ENCODE data around the gene KCNJ10.

KCNJ10 gene

DNA sequence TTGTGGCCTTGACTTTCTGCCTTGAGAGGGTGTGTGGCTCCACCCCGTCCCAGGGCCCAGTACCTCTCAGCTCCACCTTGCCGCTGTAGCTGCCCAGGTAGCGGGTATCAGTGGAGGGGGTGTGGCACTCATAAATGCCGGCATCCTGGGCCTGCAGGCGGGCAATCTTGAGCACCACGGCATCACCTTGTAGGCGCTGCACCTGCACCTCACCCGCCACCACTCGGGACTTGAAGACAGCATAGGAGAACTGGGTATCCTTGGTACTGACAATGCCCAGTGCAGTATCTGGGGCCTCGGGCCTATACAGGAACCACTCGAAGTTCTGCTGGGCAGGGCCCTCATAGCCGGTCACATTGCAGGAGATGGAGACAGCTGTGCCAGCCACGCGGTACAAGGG lies 24.8 kb upstream of the KCNJ10 start:
- DNase-seq: no peak
- H3K4me1 Mint-ChIP-seq: peaks cover 31 to 53% of the 10 kb centered on the region in 2 donors
- H3K4me3 Mint-ChIP-seq: no peak overlapping the region
- no peaks in the 10 kb centered on the region for H3K27me3 Mint-ChIP-seq
- H3K27ac Mint-ChIP-seq: peak overlapping the region; percentile 14
- no peak for ATAC-seq (replicated peaks)
- no peaks in the 10 kb centered on the region for H3K9me3 Mint-ChIP-seq
- H3K36me3 Mint-ChIP-seq: peaks cover 10 to 24% of the 10 kb centered on the region in 2 donors

DNA sequence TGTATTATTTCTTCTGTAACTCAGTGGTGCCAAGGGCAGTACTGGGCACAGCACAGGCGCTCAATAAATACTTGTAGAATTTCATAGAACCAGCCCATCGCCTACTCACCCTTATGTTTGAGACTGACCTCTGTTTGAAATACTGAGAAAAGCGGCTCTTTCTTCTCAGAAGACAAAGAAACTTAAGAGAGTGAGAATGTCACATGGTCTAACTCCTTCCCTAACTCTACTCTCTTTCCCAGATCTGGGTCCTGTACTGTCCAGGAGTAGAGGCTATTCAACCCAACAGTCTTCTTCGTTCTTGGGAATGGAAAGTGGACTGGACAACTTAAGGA lies 24.3 kb upstream of the KCNJ10 start:
- Mint-ChIP-seq H3K9me3 (no peaks in the 10 kb centered on the region), H3K36me3 (peaks cover 10 to 25% of the 10 kb centered on the region in 2 donors), H3K4me1 (peaks cover 27 to 48% of the 10 kb centered on the region in 2 donors), H3K27me3 (no peaks in the 10 kb centered on the region), H3K4me3 (no peak overlapping the region), H3K27ac (no peak overlapping the region)
- no peak for ATAC-seq (replicated peaks)
- DNase-seq: no peak

DNA sequence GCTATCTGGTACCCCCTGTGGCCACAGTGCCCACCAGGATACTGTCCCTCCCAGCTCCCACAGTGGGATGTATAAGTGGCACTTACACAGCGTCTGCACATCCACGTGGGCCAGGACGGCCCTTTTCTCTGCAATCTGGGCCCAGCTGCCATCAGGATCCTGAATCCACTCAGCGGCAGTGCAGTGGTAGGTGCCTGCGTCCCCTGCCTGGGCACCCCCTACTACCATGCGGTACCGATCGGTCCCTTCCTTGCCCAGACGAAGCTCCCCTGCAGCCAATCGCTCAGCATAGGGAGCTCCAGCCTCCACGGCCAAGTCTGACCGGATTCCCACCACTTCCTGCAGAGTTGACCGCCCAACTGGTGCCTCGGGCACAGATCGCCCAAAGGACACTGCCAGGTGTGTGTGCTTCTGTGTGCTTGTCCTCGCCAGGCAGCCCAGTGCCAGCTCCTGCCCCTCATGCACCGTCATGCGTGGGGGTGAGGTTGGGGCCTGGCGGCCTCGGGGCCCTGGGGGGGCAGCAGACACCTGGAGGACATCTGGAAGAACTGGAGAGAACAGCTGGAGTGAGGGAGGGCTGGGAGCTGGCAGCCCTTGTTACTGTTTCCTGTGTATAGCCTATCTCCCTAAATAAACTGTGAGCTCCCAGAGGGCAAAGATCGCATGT lies 23.8 kb upstream of the KCNJ10 start:
- DNase-seq (no peak), ATAC-seq (replicated peaks) (no peak)
- H3K27ac Mint-ChIP-seq: no peak overlapping the region
- peaks cover 10 to 30% of the 10 kb centered on the region in 2 donors for H3K36me3 Mint-ChIP-seq
- no peaks in the 10 kb centered on the region for H3K9me3 Mint-ChIP-seq
- no peaks in the 10 kb centered on the region for H3K27me3 Mint-ChIP-seq
- no peak overlapping the region for H3K4me3 Mint-ChIP-seq
- H3K4me1 Mint-ChIP-seq: peaks cover 25 to 44% of the 10 kb centered on the region in 2 donors

DNA sequence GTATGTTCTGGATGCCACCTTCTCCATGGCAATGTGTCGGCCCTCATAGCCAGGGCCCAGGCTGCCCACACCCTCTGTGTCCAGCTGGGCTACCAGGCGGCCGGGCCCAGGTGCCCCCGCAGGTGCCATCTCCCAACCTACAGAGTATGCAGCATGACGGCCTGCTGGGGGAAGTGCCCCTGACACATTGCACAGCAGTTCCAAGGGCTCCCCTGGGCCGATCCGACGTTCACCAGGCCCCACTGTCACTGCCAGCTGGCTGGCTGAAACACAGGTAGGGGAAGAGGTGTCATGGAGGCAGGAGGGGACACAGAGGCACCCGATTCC lies 23.1 kb upstream of the KCNJ10 start:
- Mint-ChIP-seq H3K4me1 (peaks cover 25 to 44% of the 10 kb centered on the region in 2 donors), H3K4me3 (no peak overlapping the region), H3K36me3 (peaks cover 15 to 37% of the 10 kb centered on the region in 2 donors), H3K9me3 (no peaks in the 10 kb centered on the region), H3K27me3 (no peaks in the 10 kb centered on the region), H3K27ac (no peak overlapping the region)
- no peak for DNase-seq
- ATAC-seq (replicated peaks): no peak

DNA sequence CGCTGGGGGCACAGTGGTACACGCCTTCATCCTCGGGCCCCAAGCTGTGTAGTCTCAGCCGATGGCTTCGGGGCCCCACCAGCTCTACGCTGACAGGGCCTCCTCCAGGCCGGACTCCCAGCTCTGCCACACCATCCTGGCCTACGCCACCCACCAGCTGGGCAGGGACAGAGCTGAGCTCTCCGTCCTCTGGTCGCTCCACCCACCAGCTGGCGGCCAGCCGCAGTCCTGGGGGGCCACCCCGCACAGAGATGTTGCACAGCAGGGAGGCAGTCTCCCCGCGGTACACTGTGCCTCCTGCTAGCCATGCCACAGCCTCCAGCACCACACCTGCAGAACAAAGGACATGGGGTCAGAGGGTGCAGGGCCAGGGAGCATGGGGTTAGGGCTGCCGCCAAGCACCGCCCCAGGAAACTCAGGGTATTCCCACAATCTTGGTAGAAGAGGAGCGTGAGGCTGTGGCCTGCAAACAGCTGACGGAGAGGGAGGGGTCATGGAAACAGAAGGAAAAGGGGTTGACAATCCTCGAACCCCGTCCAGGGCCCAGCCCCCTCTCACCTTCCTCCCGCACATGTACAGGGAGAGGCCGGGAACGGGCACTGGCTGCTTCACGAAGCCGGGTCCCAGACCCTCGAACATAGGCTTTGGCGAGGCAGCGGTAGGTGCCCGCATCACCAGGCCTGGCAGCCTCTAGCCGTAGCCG lies 22.6 kb upstream of the KCNJ10 start:
- Mint-ChIP-seq H3K36me3 (peaks cover 15 to 37% of the 10 kb centered on the region in 2 donors), H3K4me3 (no peak overlapping the region), H3K27me3 (no peaks in the 10 kb centered on the region), H3K9me3 (no peaks in the 10 kb centered on the region), H3K4me1 (peaks cover 21 to 38% of the 10 kb centered on the region in 2 donors), H3K27ac (no peak overlapping the region)
- no peak for ATAC-seq (replicated peaks)
- DNase-seq: no peak

DNA sequence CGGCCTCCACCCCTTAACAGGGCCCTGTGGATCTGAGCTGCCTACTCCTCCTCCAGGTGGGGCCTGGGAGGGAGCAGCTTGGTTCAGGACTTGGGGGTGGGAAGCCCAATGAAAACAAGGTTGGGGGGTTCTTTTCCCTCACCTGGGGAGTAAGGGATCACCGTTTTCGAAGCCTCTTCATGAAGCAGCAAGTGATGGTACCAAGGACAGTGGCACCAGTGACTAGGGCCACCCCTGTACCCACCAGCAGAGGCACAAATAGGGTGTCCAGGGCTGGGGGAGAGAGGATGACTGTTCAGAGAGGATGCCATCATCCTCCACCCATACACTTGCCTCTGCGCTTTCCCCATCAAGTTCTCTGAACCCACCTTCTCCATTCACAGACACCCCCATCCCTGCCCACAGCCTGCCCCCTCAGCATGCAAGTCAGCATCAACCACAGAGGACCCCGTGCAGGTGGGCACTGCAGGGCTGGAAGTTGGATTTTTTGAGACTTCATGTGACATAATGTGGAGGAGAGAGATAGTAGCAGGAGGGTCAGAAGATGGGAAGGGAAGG lies 21.8 kb upstream of the KCNJ10 start:
- Mint-ChIP-seq H3K4me3 (no peak overlapping the region), H3K4me1 (peaks cover 15 to 31% of the 10 kb centered on the region in 2 donors), H3K9me3 (no peaks in the 10 kb centered on the region), H3K36me3 (peaks cover 15 to 42% of the 10 kb centered on the region in 2 donors), H3K27me3 (no peaks in the 10 kb centered on the region), H3K27ac (no peak overlapping the region)
- no peak for DNase-seq
- no peak for ATAC-seq (replicated peaks)

DNA sequence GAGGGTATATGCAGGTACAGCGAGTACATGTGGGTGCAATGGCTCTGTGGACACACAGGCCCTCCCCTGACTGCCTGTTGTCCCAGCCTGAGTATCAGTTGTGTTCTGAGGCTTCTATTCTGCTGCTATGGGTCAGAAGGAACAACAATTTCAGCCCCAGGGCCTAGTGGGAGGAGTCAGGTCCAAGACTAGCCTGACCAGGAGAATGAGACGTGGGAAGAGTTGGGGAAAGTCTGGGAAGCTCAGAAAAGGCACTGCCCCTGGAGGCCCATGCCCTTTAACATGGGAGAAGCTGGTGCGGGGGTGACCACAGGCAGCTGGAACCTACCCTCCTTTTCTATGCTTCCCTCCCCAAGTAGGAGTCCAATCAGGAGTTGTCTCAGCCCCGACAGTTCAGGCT lies 20.8 kb upstream of the KCNJ10 start:
- DNase-seq: no peak
- no peak overlapping the region for H3K4me3 Mint-ChIP-seq

DNA sequence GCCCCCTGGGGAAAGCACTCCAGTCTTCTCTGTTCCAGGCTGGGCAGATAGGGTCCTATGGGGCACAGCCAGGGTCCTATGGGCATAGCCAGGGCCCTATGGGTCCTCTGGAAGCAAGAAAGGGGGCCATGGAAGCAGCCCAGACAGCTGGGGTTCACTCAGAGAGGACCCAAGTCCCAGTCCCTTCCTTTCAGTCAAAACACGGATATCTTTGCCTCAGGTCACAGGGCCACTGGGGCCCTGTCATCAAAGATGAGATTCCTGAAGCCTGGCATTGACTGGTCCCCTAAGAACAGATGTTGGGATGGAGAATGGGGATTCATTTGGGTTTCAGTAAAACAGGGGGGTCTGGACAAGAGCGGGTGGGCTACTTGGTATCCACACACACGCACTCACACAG lies 19.9 kb upstream of the KCNJ10 start:
- Mint-ChIP-seq H3K9me3 (no peaks in the 10 kb centered on the region), H3K4me3 (no peak overlapping the region), H3K4me1 (peaks cover 7 to 21% of the 10 kb centered on the region in 2 donors), H3K36me3 (peaks cover 17 to 48% of the 10 kb centered on the region in 2 donors), H3K27ac (no peak overlapping the region), H3K27me3 (no peaks in the 10 kb centered on the region)
- DNase-seq (no peak), ATAC-seq (replicated peaks) (no peak)

More for the DNA sequence above, 20.8 kb upstream of the KCNJ10 start:
- ATAC-seq (replicated peaks): no peak
- H3K4me1 Mint-ChIP-seq: peaks cover 7 to 23% of the 10 kb centered on the region in 2 donors
- H3K9me3 Mint-ChIP-seq: no peaks in the 10 kb centered on the region
- peaks cover 15 to 45% of the 10 kb centered on the region in 2 donors for H3K36me3 Mint-ChIP-seq
- H3K27ac Mint-ChIP-seq: no peak overlapping the region
- H3K27me3 Mint-ChIP-seq: no peaks in the 10 kb centered on the region

DNA sequence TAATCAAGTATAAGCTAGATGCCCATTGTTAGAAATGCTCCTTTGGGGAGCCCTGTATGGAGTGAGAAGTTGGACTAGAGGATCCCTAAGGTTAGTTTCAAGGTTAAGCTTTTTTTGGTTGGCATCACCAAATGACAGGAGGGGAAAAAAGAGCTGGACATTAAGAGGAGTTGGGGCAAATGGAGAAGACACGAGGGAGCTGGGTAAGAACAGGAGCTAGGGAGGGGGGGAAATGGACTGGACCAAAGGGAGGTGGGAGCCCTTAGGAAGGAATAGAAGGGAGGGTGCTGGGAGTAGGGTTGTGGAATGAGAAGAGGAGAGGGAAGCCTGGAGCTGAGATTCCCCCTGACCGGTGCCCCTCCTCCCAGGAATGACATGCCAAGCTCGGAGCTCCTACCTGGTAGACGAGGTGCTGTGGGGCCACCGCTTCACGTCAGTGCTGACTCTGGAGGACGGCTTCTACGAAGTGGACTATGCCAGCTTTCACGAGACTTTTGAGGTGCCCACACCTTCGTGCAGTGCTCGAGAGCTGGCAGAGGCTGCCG lies 17.2 kb upstream of the KCNJ10 start:
- Mint-ChIP-seq H3K36me3 (peaks cover 11 to 33% of the 10 kb centered on the region in 2 donors), H3K27me3 (peaks cover 7 to 13% of the 10 kb centered on the region in 2 donors), H3K9me3 (no peaks in the 10 kb centered on the region), H3K4me1 (peaks cover 8 to 12% of the 10 kb centered on the region in 2 donors), H3K27ac (no peak overlapping the region), H3K4me3 (no peak overlapping the region)
- ATAC-seq (replicated peaks): no peak
- DNase-seq: no peak

DNA sequence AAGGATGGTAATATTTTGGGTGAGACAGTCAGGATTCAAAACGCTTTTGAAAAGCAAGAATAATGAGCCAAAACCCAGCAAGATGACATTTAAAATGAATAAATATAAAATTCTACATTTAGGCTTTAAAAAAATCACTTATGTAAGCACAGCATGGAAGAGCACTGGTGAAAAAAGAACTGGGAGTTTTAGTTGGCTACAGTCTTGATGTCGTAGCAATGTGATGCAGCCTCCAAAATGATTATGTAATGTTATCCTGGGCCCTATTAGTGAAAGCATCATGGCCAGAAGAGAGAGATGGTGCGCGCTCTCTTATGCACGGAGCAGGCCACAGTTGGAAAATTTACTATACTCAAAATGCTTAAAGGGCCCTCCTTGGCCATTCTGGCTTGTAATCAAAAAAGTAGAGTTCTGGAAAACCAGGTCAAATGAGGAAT lies 16.5 kb upstream of the KCNJ10 start:
- H3K4me3 Mint-ChIP-seq: no peak overlapping the region
- peaks cover 8 to 12% of the 10 kb centered on the region in 2 donors for H3K4me1 Mint-ChIP-seq
- H3K27ac Mint-ChIP-seq: no peak overlapping the region
- peaks cover 11 to 29% of the 10 kb centered on the region in 2 donors for H3K36me3 Mint-ChIP-seq
- H3K9me3 Mint-ChIP-seq: no peaks in the 10 kb centered on the region
- DNase-seq: no peak
- H3K27me3 Mint-ChIP-seq: peaks cover 13 to 20% of the 10 kb centered on the region in 2 donors
- no peak for ATAC-seq (replicated peaks)

DNA sequence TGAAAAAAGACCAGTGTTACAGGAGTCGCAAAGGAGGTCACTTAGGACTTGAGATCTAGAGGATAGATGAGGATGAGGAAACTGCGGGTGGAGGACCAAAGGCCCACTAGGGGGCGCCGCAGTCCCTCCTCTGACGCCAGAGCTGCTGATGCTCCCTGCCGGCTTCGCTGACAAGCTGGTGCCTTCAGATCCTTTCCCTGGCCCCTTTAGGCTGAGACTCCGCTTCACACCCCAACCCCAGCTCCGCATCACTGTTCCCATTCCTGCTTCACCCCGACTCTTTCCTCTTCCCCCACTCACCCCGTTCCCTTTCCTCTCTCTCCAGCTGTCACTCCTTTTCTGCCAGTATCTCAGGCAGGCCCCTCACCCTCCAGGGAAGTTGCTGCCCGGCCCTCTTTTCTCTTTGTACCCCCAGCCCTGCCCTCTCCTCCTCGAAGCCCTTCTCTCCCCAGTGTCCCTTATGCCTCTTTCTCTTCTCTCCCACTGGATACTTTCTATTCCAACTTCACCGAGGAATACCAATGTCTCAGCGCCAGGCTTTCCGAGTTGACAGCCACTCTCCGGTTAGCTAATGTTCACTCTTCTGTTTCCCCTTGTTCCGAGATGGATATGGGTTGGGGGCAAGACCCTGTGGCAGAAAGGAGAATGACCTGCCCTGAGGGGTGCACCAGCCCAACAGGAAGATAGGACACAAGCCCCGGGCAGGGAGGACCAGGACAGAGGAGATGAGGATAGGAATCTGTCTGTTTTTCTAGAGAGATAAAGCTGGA lies 15.9 kb upstream of the KCNJ10 start:
- H3K36me3 Mint-ChIP-seq: peaks cover 10 to 27% of the 10 kb centered on the region in 2 donors
- H3K4me3 Mint-ChIP-seq: no peak overlapping the region
- H3K27ac Mint-ChIP-seq: no peak overlapping the region
- DNase-seq (peak; percentile 60), ATAC-seq (replicated peaks) (peak; percentile 72 to 76)
- peaks cover 10 to 18% of the 10 kb centered on the region in 2 donors for H3K4me1 Mint-ChIP-seq
- no peaks in the 10 kb centered on the region for H3K9me3 Mint-ChIP-seq
- H3K27me3 Mint-ChIP-seq: peaks cover 19 to 26% of the 10 kb centered on the region in 2 donors

DNA sequence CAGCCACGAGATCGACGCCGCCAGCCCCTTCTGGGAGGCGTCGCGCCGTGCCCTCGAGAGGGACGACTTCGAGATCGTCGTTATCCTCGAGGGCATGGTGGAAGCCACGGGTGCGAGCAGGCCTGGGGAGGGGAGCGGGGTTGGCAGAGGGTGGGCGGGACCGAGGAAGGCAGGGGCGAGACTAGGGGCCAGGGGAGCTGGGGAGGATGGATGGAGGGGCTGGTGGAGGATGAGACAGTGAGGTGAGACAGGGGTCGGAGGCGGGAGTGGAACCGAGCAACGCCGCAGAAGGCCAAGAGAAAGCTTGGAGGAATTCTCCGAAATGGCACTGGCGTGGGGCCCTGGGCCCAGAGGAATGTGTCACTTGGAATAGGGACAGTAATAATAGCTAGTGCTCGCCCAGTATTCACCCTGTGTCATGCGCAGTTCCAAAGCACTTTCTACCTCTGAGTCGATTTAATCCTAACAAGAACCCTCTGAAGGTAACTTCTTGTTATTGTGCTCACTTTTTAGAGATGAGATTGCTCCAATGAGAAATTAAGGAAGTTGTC lies 14.9 kb upstream of the KCNJ10 start:
- ATAC-seq (replicated peaks) (no peak), DNase-seq (no peak)
- H3K9me3 Mint-ChIP-seq: no peaks in the 10 kb centered on the region
- peaks cover 7 to 24% of the 10 kb centered on the region in 2 donors for H3K36me3 Mint-ChIP-seq
- H3K4me1 Mint-ChIP-seq: peaks cover 10 to 20% of the 10 kb centered on the region in 2 donors
- H3K4me3 Mint-ChIP-seq: no peak overlapping the region
- H3K27ac Mint-ChIP-seq: no peak overlapping the region
- peaks cover 29 to 36% of the 10 kb centered on the region in 2 donors for H3K27me3 Mint-ChIP-seq

DNA sequence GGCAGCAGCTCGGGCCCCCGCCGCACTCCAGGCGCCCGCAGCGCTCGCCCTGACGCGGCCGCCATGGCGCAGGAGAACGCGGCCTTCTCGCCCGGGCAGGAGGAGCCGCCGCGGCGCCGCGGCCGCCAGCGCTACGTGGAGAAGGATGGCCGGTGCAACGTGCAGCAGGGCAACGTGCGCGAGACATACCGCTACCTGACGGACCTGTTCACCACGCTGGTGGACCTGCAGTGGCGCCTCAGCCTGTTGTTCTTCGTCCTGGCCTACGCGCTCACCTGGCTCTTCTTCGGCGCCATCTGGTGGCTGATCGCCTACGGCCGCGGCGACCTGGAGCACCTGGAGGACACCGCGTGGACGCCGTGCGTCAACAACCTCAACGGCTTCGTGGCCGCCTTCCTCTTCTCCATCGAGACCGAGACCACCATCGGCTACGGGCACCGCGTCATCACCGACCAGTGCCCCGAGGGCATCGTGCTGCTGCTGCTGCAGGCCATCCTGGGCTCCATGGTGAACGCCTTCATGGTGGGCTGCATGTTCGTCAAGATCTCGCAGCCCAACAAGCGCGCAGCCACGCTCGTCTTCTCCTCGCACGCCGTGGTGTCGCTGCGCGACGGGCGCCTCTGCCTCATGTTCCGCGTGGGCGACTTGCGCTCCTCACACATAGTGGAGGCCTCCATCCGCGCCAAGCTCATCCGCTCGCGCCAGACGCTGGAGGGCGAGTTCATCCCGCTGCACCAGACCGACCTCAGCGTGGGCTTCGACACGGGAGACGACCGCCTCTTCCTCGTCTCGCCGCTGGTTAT lies 14.2 kb upstream of the KCNJ10 start:
- peaks cover 8 to 20% of the 10 kb centered on the region in 2 donors for H3K4me1 Mint-ChIP-seq
- ATAC-seq (replicated peaks) (peak; percentile 85 to 90), DNase-seq (peak; percentile 58)
- H3K27ac Mint-ChIP-seq: no peak overlapping the region
- H3K9me3 Mint-ChIP-seq: no peaks in the 10 kb centered on the region
- peaks cover 7 to 22% of the 10 kb centered on the region in 2 donors for H3K36me3 Mint-ChIP-seq
- H3K4me3 Mint-ChIP-seq: peak overlapping the region; percentile 58 to 69
- peaks cover 31 to 41% of the 10 kb centered on the region in 2 donors for H3K27me3 Mint-ChIP-seq
